WTC11 (cell line): Measurements from ENCODE around the gene GEMIN5. TPM values are rescaled to one million over a fixed set of nuclear protein-coding genes. Genes with fewer than 3 reads are reported as not detected.
"Not testable (repeated sequence)": the region's sequence is repeated elsewhere in the genome, so short reads cannot be mapped to it uniquely, and the experiment has no call there.

Experiments used
- ATAC-seq: fragments of 200-7000 bp; cut with Tn5 transposase; 2 replicates; pipeline ENCODE4 v1.10.0; 2021; ENCODE audit warnings: mild to moderate bottlenecking, moderate library complexity
- CTCF ChIA-PET: fragments of 300-600 bp; sonication (Branson Sonifier 250); formaldehyde crosslinking; loops from one replicate; lab custom pipeline; 2021; ENCODE audit warnings: antibody characterized with exemption; lab: Charles Lee
- POLR2A ChIA-PET: fragments of 350-600 bp; sonication (Branson Sonifier 250); formaldehyde crosslinking; loops from one replicate; lab custom pipeline; 2021; ENCODE audit warnings: antibody characterized with exemption; lab: Charles Lee
- DNase-seq: peaks from one replicate; pipeline ENCODE4 v3.0.0; 2021; ENCODE audit warnings: low spot score
- H3K27ac Mint-ChIP-seq: 2 replicates; pipeline ENCODE4 v1.8.0; 2021; ENCODE audit warnings: mixed read lengths
- H3K27me3 Mint-ChIP-seq: 2 replicates; pipeline ENCODE4 v1.8.0; 2021; ENCODE audit warnings: low read depth, mild to moderate bottlenecking, moderate library complexity, mixed read lengths
- H3K36me3 Mint-ChIP-seq: 2 replicates; pipeline ENCODE4 v1.8.0; 2021; ENCODE audit warnings: mixed read lengths
- H3K4me1 Mint-ChIP-seq: 2 replicates; pipeline ENCODE4 v1.8.0; 2022; ENCODE audit warnings: mixed read lengths
- H3K4me3 Mint-ChIP-seq: 2 replicates; pipeline ENCODE4 v1.8.0; 2021; ENCODE audit warnings: mild to moderate bottlenecking, moderate library complexity, mixed read lengths
- H3K9me3 Mint-ChIP-seq: 2 replicates; pipeline ENCODE4 v1.8.0; 2021; ENCODE audit warnings: mixed read lengths
- CBFB ChIP-seq: sonication (generic); formaldehyde crosslinking; IDR thresholded peaks from 2 replicates; pipeline ENCODE4 v1.8.1; 2022; ENCODE audit warnings: mild to moderate bottlenecking, low read depth, missing genetic modification reagents
- CREB1 ChIP-seq: sonication (generic); formaldehyde crosslinking; IDR thresholded peaks from 2 replicates; pipeline ENCODE4 v1.8.0; 2023; ENCODE audit warnings: mild to moderate bottlenecking, missing genetic modification reagents
- E2F1 ChIP-seq: sonication (generic); formaldehyde crosslinking; IDR thresholded peaks from 2 replicates; pipeline ENCODE4 v1.8.0; 2022; ENCODE audit warnings: mild to moderate bottlenecking, missing genetic modification reagents
- HMGA2 ChIP-seq: fragments of 250-450 bp; sonication (Bioruptor Pico); IDR thresholded peaks from 2 replicates; pipeline ENCODE4 v1.4.0; 2021; ENCODE audit warnings: mild to moderate bottlenecking, moderate library complexity
- IRF2 ChIP-seq: sonication (generic); formaldehyde crosslinking; IDR thresholded peaks from 2 replicates; pipeline ENCODE4 v1.8.0; 2022; ENCODE audit warnings: low read depth, missing genetic modification reagents, borderline replicate concordance
- MYBL2 ChIP-seq: sonication (generic); formaldehyde crosslinking; IDR thresholded peaks from 2 replicates; pipeline ENCODE4 v1.8.1; 2023; ENCODE audit warnings: mild to moderate bottlenecking, moderate library complexity, missing genetic modification reagents
- NFATC4 ChIP-seq: fragments of 250-450 bp; sonication (Bioruptor Pico); IDR thresholded peaks from 2 replicates; pipeline ENCODE4 v1.9.0; 2021; ENCODE audit warnings: mild to moderate bottlenecking
- NFE2L1 ChIP-seq: sonication (generic); formaldehyde crosslinking; IDR thresholded peaks from 2 replicates; pipeline ENCODE4 v1.8.1; 2023; ENCODE audit warnings: missing genetic modification reagents
- NR2C2 ChIP-seq: sonication (generic); formaldehyde crosslinking; IDR thresholded peaks from 2 replicates; pipeline ENCODE4 v1.8.0; 2022; ENCODE audit warnings: mild to moderate bottlenecking, missing genetic modification reagents
- OVOL2 ChIP-seq: fragments of 250-450 bp; sonication (Bioruptor Pico); IDR thresholded peaks from 2 replicates; pipeline ENCODE4 v1.9.0; 2021; ENCODE audit warnings: mild to moderate bottlenecking, borderline replicate concordance
- RORB ChIP-seq: fragments of 250-450 bp; sonication (Bioruptor Pico); IDR thresholded peaks from 2 replicates; pipeline ENCODE4 v1.9.0; 2021; ENCODE audit warnings: mild to moderate bottlenecking
- SMAD4 ChIP-seq: sonication (generic); formaldehyde crosslinking; IDR thresholded peaks from 2 replicates; pipeline ENCODE4 v1.8.0; 2022; ENCODE audit warnings: mild to moderate bottlenecking, missing genetic modification reagents
- TCF7 ChIP-seq: sonication (generic); formaldehyde crosslinking; IDR thresholded peaks from 2 replicates; pipeline ENCODE4 v1.8.0; 2022; ENCODE audit warnings: mild to moderate bottlenecking, low read depth, missing genetic modification reagents, moderate library complexity
- TEAD1 ChIP-seq: sonication (generic); formaldehyde crosslinking; IDR thresholded peaks from 2 replicates; pipeline ENCODE4 v1.8.0; 2022; ENCODE audit warnings: mild to moderate bottlenecking, missing genetic modification reagents
- TEAD4 ChIP-seq: sonication (generic); formaldehyde crosslinking; IDR thresholded peaks from 2 replicates; pipeline ENCODE4 v1.8.0; 2022; ENCODE audit warnings: mild to moderate bottlenecking, missing genetic modification reagents
- ZNF219 ChIP-seq: sonication (generic); formaldehyde crosslinking; IDR thresholded peaks from 2 replicates; pipeline ENCODE4 v1.8.0; 2023; ENCODE audit warnings: missing genetic modification reagents, mild to moderate bottlenecking, borderline replicate concordance
- total RNA-seq: library from RNA; stranded (reverse); gene quantifications from 3 replicates; pipeline ENCODE4 v1.2.3, GENCODE V29; 2021
- TF ChIP-seq, protein P1 (sequence below): sonication (generic); formaldehyde crosslinking; IDR thresholded peaks from 2 replicates; pipeline ENCODE4 v1.8.0; 2022; ENCODE audit warnings: mild to moderate bottlenecking, missing genetic modification reagents
- TF ChIP-seq, protein P2 (sequence below): sonication (generic); formaldehyde crosslinking; IDR thresholded peaks from 2 replicates; pipeline ENCODE4 v1.8.1; 2023; ENCODE audit warnings: mild to moderate bottlenecking, moderate library complexity, missing genetic modification reagents
- TF ChIP-seq, protein P3 (sequence below): sonication (generic); formaldehyde crosslinking; IDR thresholded peaks from 2 replicates; pipeline ENCODE4 v1.8.0; 2022; ENCODE audit warnings: mild to moderate bottlenecking, missing genetic modification reagents
- TF ChIP-seq, protein P4 (sequence below): sonication (generic); formaldehyde crosslinking; IDR thresholded peaks from 2 replicates; pipeline ENCODE4 v1.8.0; 2022; ENCODE audit warnings: mild to moderate bottlenecking, missing genetic modification reagents
- TF ChIP-seq, protein P5 (sequence below): fragments of 250-450 bp; sonication (Bioruptor Pico); conservative IDR thresholded peaks from 2 replicates; pipeline ENCODE4 v1.9.0; 2021; ENCODE audit warnings: mild to moderate bottlenecking

GEMIN5 gene
- total RNA-seq, 1 experiment from 2014 or later, result 34.8 TPM

GRCh38 chr5:154986151-154986550, 48.1 kb upstream of the GEMIN5 start (continued):
- TF ChIP-seq TEAD4 (CRISPR knock-in tag) (no peak), SMAD4 (CRISPR knock-in tag) (no peak), MYBL2 (CRISPR knock-in tag) (no peak)
- TF ChIP-seq, protein P1, sequence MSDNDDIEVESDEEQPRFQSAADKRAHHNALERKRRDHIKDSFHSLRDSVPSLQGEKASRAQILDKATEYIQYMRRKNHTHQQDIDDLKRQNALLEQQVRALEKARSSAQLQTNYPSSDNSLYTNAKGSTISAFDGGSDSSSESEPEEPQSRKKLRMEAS (CRISPR knock-in tag), result no peak

- peaks cover 8% of the 10 kb centered on the region for H3K4me1 Mint-ChIP-seq
- DNase-seq (no peak), ATAC-seq (no peak)
- ChIA-PET POLR2A (interaction anchor here (1.4 kb wide), 1 partner anchor 19 kb away, joined by 4 read pairs; no protein-coding TSS in a partner anchor), CTCF (interaction anchor here (1.0 to 2.3 kb wide), 5 partner anchors 9 to 43 kb away, joined by 3 to 16 read pairs (median 7); no protein-coding TSS in a partner anchor)
- H3K36me3 Mint-ChIP-seq, result 0 out of 2 replicates have a peak, but pooled peaks cover 3% of the 10 kb centered on the region
- no peaks in the 10 kb centered on the region for H3K27me3 Mint-ChIP-seq
- H3K9me3 Mint-ChIP-seq, result peaks cover 11% of the 10 kb centered on the region
- no peak overlapping the region for H3K27ac Mint-ChIP-seq
- no peak for TF ChIP-seq IRF2
- no peak for TF ChIP-seq TEAD1
- TF ChIP-seq CBFB, result no peak
- TF ChIP-seq ZNF219 (CRISPR knock-in tag), result no peak
- TF ChIP-seq OVOL2 (CRISPR knock-in tag), result no peak
- TF ChIP-seq TCF7 (CRISPR knock-in tag), result no peak
- TF ChIP-seq HMGA2 (CRISPR knock-in tag), result no peak
- TF ChIP-seq, protein P2, sequence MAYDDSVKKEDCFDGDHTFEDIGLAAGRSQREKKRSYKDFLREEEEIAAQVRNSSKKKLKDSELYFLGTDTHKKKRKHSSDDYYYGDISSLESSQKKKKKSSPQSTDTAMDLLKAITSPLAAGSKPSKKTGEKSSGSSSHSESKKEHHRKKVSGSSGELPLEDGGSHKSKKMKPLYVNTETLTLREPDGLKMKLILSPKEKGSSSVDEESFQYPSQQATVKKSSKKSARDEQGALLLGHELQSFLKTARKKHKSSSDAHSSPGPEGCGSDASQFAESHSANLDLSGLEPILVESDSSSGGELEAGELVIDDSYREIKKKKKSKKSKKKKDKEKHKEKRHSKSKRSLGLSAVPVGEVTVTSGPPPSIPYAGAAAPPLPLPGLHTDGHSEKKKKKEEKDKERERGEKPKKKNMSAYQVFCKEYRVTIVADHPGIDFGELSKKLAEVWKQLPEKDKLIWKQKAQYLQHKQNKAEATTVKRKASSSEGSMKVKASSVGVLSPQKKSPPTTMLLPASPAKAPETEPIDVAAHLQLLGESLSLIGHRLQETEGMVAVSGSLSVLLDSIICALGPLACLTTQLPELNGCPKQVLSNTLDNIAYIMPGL (CRISPR knock-in tag), result no peak
- H3K4me3 Mint-ChIP-seq, result no peak overlapping the region
Measured at GRCh38 chr5:154984946-154985516, 47.0 kb upstream of the GEMIN5 start.

DNA sequence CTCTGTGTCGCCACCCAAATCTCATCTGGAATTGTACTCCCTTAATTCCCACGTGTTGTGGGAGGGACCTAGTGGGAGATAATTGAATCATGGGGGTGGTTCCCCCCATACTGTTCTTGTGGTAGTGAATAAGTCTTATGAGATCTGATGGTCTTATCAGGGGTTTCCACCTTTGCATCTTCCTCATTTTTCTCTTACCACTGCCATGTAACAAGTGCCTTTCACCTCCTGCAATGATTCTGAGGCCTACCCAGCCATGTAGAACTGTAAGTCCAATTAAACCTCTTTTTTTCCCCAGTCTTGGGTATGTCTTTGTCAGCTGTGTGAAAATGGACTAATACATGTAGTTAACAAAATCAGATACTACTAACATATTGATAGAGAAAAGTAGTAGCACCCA, 40.3 kb upstream of the GEMIN5 start:
- CTCF ChIA-PET, DNase-seq, POLR2A ChIA-PET, H3K27ac Mint-ChIP-seq, H3K4me3 Mint-ChIP-seq, H3K27me3 Mint-ChIP-seq, H3K4me1 Mint-ChIP-seq, ATAC-seq: not testable (repeated sequence)
- H3K9me3 Mint-ChIP-seq, result peaks cover 26% of the 10 kb centered on the region
- peaks cover 18% of the 10 kb centered on the region for H3K36me3 Mint-ChIP-seq

- H3K4me1 Mint-ChIP-seq, result no peaks in the 10 kb centered on the region
- peaks cover 23% of the 10 kb centered on the region for H3K9me3 Mint-ChIP-seq
- DNase-seq, result no peak
- no peak overlapping the region for H3K27ac Mint-ChIP-seq
- H3K4me3 Mint-ChIP-seq, result no peak overlapping the region
- no peaks in the 10 kb centered on the region for H3K27me3 Mint-ChIP-seq
- H3K36me3 Mint-ChIP-seq, result peaks cover 18% of the 10 kb centered on the region
- CTCF ChIA-PET, result no interaction called here
- POLR2A ChIA-PET, result no interaction called here
- no peak for ATAC-seq
- TF ChIP-seq NFE2L1 (CRISPR knock-in tag) (no peak), TEAD4 (CRISPR knock-in tag) (no peak), CREB1 (no peak), SMAD4 (CRISPR knock-in tag) (no peak), OVOL2 (CRISPR knock-in tag) (no peak), NR2C2 (CRISPR knock-in tag) (no peak), E2F1 (CRISPR knock-in tag) (no peak), NFATC4 (no peak), RORB (CRISPR knock-in tag) (no peak)
- TF ChIP-seq, protein P2 (CRISPR knock-in tag), result no peak
- TF ChIP-seq, protein P3, sequence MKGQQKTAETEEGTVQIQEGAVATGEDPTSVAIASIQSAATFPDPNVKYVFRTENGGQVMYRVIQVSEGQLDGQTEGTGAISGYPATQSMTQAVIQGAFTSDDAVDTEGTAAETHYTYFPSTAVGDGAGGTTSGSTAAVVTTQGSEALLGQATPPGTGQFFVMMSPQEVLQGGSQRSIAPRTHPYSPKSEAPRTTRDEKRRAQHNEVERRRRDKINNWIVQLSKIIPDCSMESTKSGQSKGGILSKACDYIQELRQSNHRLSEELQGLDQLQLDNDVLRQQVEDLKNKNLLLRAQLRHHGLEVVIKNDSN, result no peak
- TF ChIP-seq, protein P4, sequence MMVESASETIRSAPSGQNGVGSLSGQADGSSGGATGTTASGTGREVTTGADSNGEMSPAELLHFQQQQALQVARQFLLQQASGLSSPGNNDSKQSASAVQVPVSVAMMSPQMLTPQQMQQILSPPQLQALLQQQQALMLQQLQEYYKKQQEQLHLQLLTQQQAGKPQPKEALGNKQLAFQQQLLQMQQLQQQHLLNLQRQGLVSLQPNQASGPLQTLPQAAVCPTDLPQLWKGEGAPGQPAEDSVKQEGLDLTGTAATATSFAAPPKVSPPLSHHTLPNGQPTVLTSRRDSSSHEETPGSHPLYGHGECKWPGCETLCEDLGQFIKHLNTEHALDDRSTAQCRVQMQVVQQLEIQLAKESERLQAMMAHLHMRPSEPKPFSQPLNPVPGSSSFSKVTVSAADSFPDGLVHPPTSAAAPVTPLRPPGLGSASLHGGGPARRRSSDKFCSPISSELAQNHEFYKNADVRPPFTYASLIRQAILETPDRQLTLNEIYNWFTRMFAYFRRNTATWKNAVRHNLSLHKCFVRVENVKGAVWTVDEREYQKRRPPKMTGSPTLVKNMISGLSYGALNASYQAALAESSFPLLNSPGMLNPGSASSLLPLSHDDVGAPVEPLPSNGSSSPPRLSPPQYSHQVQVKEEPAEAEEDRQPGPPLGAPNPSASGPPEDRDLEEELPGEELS (CRISPR knock-in tag), result no peak
- TF ChIP-seq, protein P5, sequence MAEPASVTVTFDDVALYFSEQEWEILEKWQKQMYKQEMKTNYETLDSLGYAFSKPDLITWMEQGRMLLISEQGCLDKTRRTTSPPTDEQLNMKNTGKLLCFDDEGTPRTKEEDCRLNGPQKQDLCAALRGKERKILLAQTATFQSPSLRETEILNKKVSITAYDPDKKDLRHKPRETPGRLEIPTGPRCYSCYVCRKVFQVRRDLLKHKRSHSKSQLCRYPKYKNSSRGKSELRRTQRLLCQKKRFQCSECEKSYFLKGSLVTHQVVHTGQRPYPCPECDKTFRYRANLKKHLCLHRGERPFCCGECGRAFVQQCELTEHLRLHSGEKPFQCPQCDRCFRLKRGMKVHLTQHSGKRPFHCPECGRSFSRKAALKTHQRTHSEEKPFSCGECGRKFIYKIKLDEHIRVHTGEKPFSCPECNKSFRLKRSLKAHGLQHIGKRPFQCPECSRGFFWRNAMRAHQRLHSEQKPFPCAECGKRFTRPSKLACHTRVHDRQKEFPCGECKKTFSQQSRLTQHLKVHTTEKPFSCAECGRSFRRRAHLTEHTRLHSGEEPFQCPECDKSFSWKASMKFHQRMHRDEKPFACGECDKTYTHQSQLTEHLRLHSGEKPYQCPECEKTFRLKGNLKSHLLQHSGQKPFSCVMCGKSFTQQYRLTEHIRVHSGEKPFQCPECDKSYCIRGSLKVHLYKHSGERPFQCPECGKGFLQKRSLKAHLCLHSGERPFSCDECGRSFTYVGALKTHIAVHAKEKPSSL (CRISPR knock-in tag), result no peak
Measured at GRCh38 chr5:154977409-154977808, 39.4 kb upstream of the GEMIN5 start.
